HEK293 (cell line): ENCODE data around the gene AOAH.
"Not testable (repeated sequence)": the region's sequence is repeated elsewhere in the genome, so short reads cannot be mapped to it uniquely, and the experiment has no call there.

Experiments
- YY1 ChIP-seq: fragments of 450-650 bp; formaldehyde crosslinking; IDR thresholded peaks from 2 replicates; pipeline ENCODE4 v1.5.1; 2018; ENCODE audit warnings: missing biosample characterization, missing genetic modification characterization
- ZBTB8A ChIP-seq: fragments of 450-650 bp; formaldehyde crosslinking; IDR thresholded peaks from 2 replicates; pipeline ENCODE4 v1.5.1; 2016; ENCODE audit warnings: missing biosample characterization, missing genetic modification characterization
- ZFHX2 ChIP-seq: fragments of 450-650 bp; formaldehyde crosslinking; conservative IDR thresholded peaks from 2 replicates; pipeline ENCODE4 v1.5.1; 2016; ENCODE audit warnings: missing biosample characterization, missing genetic modification characterization
- ZNF133 ChIP-seq: fragments of 450-650 bp; formaldehyde crosslinking; IDR thresholded peaks from 2 replicates; pipeline ENCODE4 v1.5.1; 2016; ENCODE audit warnings: missing biosample characterization, missing genetic modification characterization
- ZNF223 ChIP-seq: fragments of 450-650 bp; formaldehyde crosslinking; IDR thresholded peaks from 2 replicates; pipeline ENCODE4 v1.5.1; 2016; ENCODE audit warnings: missing biosample characterization, missing genetic modification characterization
- ZNF549 ChIP-seq: fragments of 450-650 bp; IDR thresholded peaks from 2 replicates; pipeline ENCODE4 v1.5.1; 2018; ENCODE audit warnings: missing biosample characterization, missing genetic modification characterization, mild to moderate bottlenecking, inconsistent platforms, moderate library complexity
- TF ChIP-seq, protein P1 (sequence below): fragments of 450-650 bp; formaldehyde crosslinking; IDR thresholded peaks from 2 replicates; pipeline ENCODE4 v1.5.1; 2016; ENCODE audit warnings: missing biosample characterization, missing genetic modification characterization
- TF ChIP-seq, protein P2 (sequence below): fragments of 450-650 bp; formaldehyde crosslinking; IDR thresholded peaks from 2 replicates; pipeline ENCODE4 v1.5.1; 2016; ENCODE audit warnings: missing biosample characterization, missing genetic modification characterization

- TF ChIP-seq, protein P1, sequence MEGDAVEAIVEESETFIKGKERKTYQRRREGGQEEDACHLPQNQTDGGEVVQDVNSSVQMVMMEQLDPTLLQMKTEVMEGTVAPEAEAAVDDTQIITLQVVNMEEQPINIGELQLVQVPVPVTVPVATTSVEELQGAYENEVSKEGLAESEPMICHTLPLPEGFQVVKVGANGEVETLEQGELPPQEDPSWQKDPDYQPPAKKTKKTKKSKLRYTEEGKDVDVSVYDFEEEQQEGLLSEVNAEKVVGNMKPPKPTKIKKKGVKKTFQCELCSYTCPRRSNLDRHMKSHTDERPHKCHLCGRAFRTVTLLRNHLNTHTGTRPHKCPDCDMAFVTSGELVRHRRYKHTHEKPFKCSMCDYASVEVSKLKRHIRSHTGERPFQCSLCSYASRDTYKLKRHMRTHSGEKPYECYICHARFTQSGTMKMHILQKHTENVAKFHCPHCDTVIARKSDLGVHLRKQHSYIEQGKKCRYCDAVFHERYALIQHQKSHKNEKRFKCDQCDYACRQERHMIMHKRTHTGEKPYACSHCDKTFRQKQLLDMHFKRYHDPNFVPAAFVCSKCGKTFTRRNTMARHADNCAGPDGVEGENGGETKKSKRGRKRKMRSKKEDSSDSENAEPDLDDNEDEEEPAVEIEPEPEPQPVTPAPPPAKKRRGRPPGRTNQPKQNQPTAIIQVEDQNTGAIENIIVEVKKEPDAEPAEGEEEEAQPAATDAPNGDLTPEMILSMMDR (tag by site-specific recombination), result not testable (repeated sequence)
- TF ChIP-seq ZFHX2; ZNF133; ZNF223 (tag by site-specific recombination); ZBTB8A (tag by site-specific recombination); ZNF549 (tag by site-specific recombination); YY1 (tag by site-specific recombination): not testable (repeated sequence)
- TF ChIP-seq, protein P2, sequence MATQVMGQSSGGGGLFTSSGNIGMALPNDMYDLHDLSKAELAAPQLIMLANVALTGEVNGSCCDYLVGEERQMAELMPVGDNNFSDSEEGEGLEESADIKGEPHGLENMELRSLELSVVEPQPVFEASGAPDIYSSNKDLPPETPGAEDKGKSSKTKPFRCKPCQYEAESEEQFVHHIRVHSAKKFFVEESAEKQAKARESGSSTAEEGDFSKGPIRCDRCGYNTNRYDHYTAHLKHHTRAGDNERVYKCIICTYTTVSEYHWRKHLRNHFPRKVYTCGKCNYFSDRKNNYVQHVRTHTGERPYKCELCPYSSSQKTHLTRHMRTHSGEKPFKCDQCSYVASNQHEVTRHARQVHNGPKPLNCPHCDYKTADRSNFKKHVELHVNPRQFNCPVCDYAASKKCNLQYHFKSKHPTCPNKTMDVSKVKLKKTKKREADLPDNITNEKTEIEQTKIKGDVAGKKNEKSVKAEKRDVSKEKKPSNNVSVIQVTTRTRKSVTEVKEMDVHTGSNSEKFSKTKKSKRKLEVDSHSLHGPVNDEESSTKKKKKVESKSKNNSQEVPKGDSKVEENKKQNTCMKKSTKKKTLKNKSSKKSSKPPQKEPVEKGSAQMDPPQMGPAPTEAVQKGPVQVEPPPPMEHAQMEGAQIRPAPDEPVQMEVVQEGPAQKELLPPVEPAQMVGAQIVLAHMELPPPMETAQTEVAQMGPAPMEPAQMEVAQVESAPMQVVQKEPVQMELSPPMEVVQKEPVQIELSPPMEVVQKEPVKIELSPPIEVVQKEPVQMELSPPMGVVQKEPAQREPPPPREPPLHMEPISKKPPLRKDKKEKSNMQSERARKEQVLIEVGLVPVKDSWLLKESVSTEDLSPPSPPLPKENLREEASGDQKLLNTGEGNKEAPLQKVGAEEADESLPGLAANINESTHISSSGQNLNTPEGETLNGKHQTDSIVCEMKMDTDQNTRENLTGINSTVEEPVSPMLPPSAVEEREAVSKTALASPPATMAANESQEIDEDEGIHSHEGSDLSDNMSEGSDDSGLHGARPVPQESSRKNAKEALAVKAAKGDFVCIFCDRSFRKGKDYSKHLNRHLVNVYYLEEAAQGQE (tag by site-specific recombination), result not testable (repeated sequence)
Observed at GRCh38 chr7:36497176-36497575, 227.1 kb downstream of the AOAH start.
